SK-N-SH (cell line): ENCODE data around the gene PARD3B. TPM values are rescaled to one million over a fixed set of nuclear protein-coding genes. Genes with fewer than 3 reads are reported as not detected.

ENCODE experiments used
- CTCF ChIA-PET: fragments of 300-600, 350-600 bp; formaldehyde crosslinking; extraction: SDS; loops from one replicate; lab custom pipeline; 2021; lab: Yijun Ruan, JAX
- POLR2A ChIA-PET: fragments of 350-600 bp; sonication (Branson Sonifier 250); formaldehyde crosslinking; extraction: SDS; loops from one replicate; lab custom pipeline; 2020; ENCODE audit warnings: antibody characterized with exemption, inconsistent platforms; lab: Yijun Ruan, JAX
- DNase-seq: peaks from one replicate; pipeline ENCODE4 v3.0.0; 2012
- H2AFZ ChIP-seq: fragments of 200-600 bp; sonication (generic); 2 replicates; pipeline ENCODE4 v1.8.1; 2016; ENCODE audit warnings: antibody characterized with exemption, mild to moderate bottlenecking, low read depth
- H3F3A ChIP-seq: fragments of 200-600 bp; sonication (generic); replicated peaks from 2 replicates; pipeline ENCODE3; 2016; ENCODE audit warnings: antibody characterized with exemption, mild to moderate bottlenecking; ENCODE audit not compliant: insufficient read depth
- H3K27ac ChIP-seq, 2 experiments: fragments of 200-500 bp in 1 of 2; fragments of 200-600 bp in 1 of 2; sonication (Bioruptor generic) in 1 of 2; sonication (generic), shearing (Covaris generic) in 1 of 2; 2 replicates each; pipeline versions ENCODE4 v1.5.1 to v1.6.1; 2014 to 2016; ENCODE audit warnings: low read depth in 2 of 2, inconsistent platforms in 1 of 2, low read length in 1 of 2, mild to moderate bottlenecking in 1 of 2, mixed read lengths in 1 of 2
- H3K27me3 ChIP-seq: fragments of 200-600 bp; sonication (generic), shearing (Covaris generic); 2 replicates; pipeline ENCODE4 v1.6.1; 2016; ENCODE audit warnings: mixed run types; ENCODE audit not compliant: insufficient read depth
- H3K36me3 ChIP-seq, 2 experiments: fragments of 200-500 bp in 1 of 2; fragments of 200-600 bp in 1 of 2; sonication (Bioruptor generic) in 1 of 2; sonication (generic) in 1 of 2; replicated peaks in 1 of 2; 2 replicates each; pipeline versions ENCODE3 to v1.5.1; 2014 to 2016; ENCODE audit warnings: low read length in 1 of 2, mild to moderate bottlenecking in 1 of 2; ENCODE audit not compliant: insufficient read depth in 2 of 2, control insufficient read depth in 1 of 2
- H3K4me1 ChIP-seq, 2 experiments: fragments of 200-500 bp in 1 of 2; fragments of 200-600 bp in 1 of 2; sonication (Bioruptor generic) in 1 of 2; sonication (generic), shearing (Covaris generic) in 1 of 2; 2 replicates each; pipeline versions ENCODE4 v1.5.1 to v1.6.1; 2014 to 2016; ENCODE audit warnings: low read depth in 1 of 2, low read length in 1 of 2, mixed run types in 1 of 2; ENCODE audit not compliant: insufficient read depth in 2 of 2, control insufficient read depth in 1 of 2
- H3K4me2 ChIP-seq: fragments of 200-600 bp; sonication (generic), shearing (Covaris generic); 2 replicates; pipeline ENCODE4 v1.6.1; 2017; ENCODE audit warnings: mixed run types
- H3K4me3 ChIP-seq, 2 experiments: fragments of 200-500 bp in 1 of 2; fragments of 200-600 bp in 1 of 2; sonication (Bioruptor generic) in 1 of 2; sonication (generic), shearing (Covaris generic) in 1 of 2; 2 replicates each; pipeline versions ENCODE4 v1.5.1 to v1.8.1; 2014 to 2016; ENCODE audit warnings: low read depth in 2 of 2, inconsistent platforms in 1 of 2, low read length in 1 of 2, mild to moderate bottlenecking in 1 of 2, mixed read lengths in 1 of 2, moderate library complexity in 1 of 2
- H3K79me2 ChIP-seq: fragments of 200-600 bp; sonication (generic); 2 replicates; pipeline ENCODE4 v1.8.1; 2017; ENCODE audit warnings: mild to moderate bottlenecking; ENCODE audit not compliant: insufficient read depth
- H3K9ac ChIP-seq: fragments of 200-600 bp; sonication (generic); 2 replicates; pipeline ENCODE4 v1.6.1; 2017; ENCODE audit warnings: mixed run types
- H3K9me2 ChIP-seq: fragments of 200-600 bp; sonication (generic); 2 replicates; pipeline ENCODE4 v1.6.1; 2017; ENCODE audit warnings: mixed run types
- H3K9me3 ChIP-seq: fragments of 200-600 bp; sonication (generic); 2 replicates; pipeline ENCODE4 v1.6.1; 2017; ENCODE audit warnings: mixed run types, mild to moderate bottlenecking, moderate library complexity
- H4K20me1 ChIP-seq: fragments of 200-600 bp; sonication (generic); 2 replicates; pipeline ENCODE4 v1.6.1; 2017; ENCODE audit warnings: mild to moderate bottlenecking, mixed run types; ENCODE audit not compliant: insufficient read depth
- CHD2 ChIP-seq: fragments of 150-350 bp; IDR thresholded peaks from 2 replicates; pipeline ENCODE4 v1.6.1; 2018; ENCODE audit warnings: low read length; ENCODE audit not compliant: partially characterized antibody
- EP300 ChIP-seq, 2 experiments: IDR thresholded peaks; 2 replicates each; pipeline versions ENCODE4 v1.4.0 to v1.6.1; 2012; ENCODE audit warnings: borderline replicate concordance in 1 of 2, low read depth in 1 of 2, low read length in 1 of 2
- EZH2phosphoT487 ChIP-seq: fragments of 200-600 bp; sonication (generic); IDR thresholded peaks from 2 replicates; pipeline ENCODE4 v1.6.1; 2017; ENCODE audit warnings: low read depth, mixed run types, mild to moderate bottlenecking, antibody characterized with exemption, moderate library complexity, borderline replicate concordance
- FOSL2 ChIP-seq: IDR thresholded peaks from 2 replicates; pipeline ENCODE4 v1.4.0; 2012; ENCODE audit warnings: low read depth, mild to moderate bottlenecking, moderate library complexity, borderline replicate concordance
- FOXJ3 ChIP-seq: sonication (generic); formaldehyde crosslinking; IDR thresholded peaks from 2 replicates; pipeline ENCODE4 v1.5.1; 2020; ENCODE audit warnings: mild to moderate bottlenecking, missing genetic modification reagents
- GATA2 ChIP-seq: sonication (generic); formaldehyde crosslinking; IDR thresholded peaks from 2 replicates; pipeline ENCODE4 v1.5.0; 2020; ENCODE audit warnings: mild to moderate bottlenecking, missing genetic modification reagents
- MEF2A ChIP-seq: IDR thresholded peaks from 2 replicates; pipeline ENCODE4 v1.4.0; 2012; ENCODE audit warnings: low read depth, borderline replicate concordance
- MXI1 ChIP-seq: IDR thresholded peaks from 2 replicates; pipeline ENCODE4 v1.6.1; 2012; ENCODE audit warnings: mild to moderate bottlenecking, low read depth, low read length, improper control_type of control experiment
- NFIC ChIP-seq: IDR thresholded peaks from 2 replicates; pipeline ENCODE4 v1.4.0; 2012; ENCODE audit warnings: borderline replicate concordance
- NRF1 ChIP-seq: IDR thresholded peaks from 2 replicates; pipeline ENCODE4 v1.6.1; 2012; ENCODE audit warnings: low read depth, mild to moderate bottlenecking, low read length
- RFX5 ChIP-seq: IDR thresholded peaks from 2 replicates; pipeline ENCODE4 v1.6.1; 2012; ENCODE audit warnings: mild to moderate bottlenecking, improper control_type of control experiment, low read length
- SMC3 ChIP-seq: IDR thresholded peaks from 2 replicates; pipeline ENCODE4 v1.6.1; 2012; ENCODE audit warnings: low read depth, low read length, improper control_type of control experiment
- TAF1 ChIP-seq: IDR thresholded peaks from 2 replicates; pipeline ENCODE4 v1.6.1; 2012; ENCODE audit warnings: low read depth, mild to moderate bottlenecking, low read length, moderate library complexity, borderline replicate concordance
- WGBS: methylation state at CpG from one replicate; pipeline ENCODE4 v1.1.6; 2017; ENCODE audit warnings: low lambda C conversion rate; 5-methylcytosine and 5-hydroxymethylcytosine counted together
- polyA plus RNA-seq, 3 experiments: library from polyadenylated mRNA; depleted of rRNA; stranded (reverse); fragments of >200 nt; gene quantifications; 2 replicates each; pipeline ENCODE4 v1.2.3, GENCODE V29; 2012
- TF ChIP-seq, protein P1 (sequence below): IDR thresholded peaks from 2 replicates; pipeline ENCODE4 v1.6.1; 2012; ENCODE audit warnings: mild to moderate bottlenecking, low read depth, low read length, moderate library complexity
- TF ChIP-seq, protein P2 (sequence below): IDR thresholded peaks from 2 replicates; pipeline ENCODE4 v1.4.0; 2012; ENCODE audit warnings: low read depth
- TF ChIP-seq, protein P3 (sequence below): IDR thresholded peaks from 2 replicates; pipeline ENCODE4 v1.4.0; 2012; ENCODE audit warnings: low read depth, borderline replicate concordance
- TF ChIP-seq, protein P4 (sequence below): IDR thresholded peaks from 2 replicates; pipeline ENCODE4 v1.4.0; 2012; ENCODE audit warnings: low read depth, borderline replicate concordance

PARD3B gene
- polyA plus RNA-seq, 1 of the 3 experiments (the other 2 are of a cell fraction), result 0.87 TPM

DNA sequence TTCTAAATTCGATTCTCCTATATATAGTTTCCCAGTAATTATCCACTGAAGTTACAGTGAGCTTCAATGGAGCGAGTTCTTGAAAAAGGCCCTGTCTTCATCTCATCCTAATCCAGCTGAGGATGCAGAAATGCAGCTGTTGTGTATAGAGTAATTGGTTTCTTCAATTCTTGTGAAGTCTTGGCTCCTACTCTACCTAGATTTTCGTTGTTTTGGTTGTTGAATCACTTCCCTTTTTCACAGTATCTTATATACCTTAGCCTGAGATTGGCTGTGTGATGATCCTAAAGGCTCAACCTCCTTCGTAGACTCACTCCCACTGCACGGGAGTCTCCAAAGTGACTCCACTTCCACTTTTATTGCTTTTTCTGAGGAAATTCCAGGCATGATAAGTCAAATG lies 280.4 kb downstream of the PARD3B start:
- CTCF ChIA-PET, result no interaction called here

DNA sequence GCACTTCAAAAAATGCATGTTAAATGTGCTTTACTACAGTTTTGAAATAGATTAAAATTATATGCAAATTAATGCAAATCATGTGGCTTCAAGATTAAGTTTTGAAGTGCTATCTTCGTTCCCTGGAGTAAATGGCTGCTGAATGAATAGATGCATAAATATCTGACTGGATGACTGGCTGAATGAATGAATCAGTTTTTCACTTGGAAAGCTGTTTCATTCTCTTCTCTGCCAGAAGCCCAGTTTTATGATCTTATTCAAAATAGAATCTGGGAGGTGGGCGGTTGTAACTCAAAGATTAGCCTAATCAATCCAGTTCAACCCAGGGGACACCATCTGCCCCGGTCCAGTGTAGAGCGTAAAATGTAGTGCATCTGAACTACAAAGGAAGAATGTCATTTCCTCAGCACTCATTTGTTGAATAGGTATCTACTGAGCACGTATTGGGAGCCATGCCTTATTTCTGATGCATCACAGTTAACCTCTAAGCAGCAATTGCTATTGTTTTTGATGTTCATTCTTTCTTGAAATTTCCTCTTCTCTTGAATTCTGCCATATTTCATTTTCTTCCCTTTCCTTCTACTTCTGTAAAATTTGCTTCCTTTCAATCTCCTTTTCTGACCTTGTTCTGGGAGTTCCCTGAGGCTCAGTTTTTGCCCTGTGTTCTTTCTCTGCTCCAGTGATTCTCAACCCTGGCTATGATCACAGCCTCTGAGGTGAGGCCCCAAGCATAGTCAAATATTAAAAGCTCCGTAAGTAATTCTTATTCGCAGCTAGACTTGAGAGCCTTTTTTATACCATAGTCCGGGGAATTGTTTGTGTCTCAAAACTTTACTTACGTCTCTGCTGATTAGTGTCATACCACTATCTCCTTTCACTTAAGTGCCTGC lies 282.7 kb downstream of the PARD3B start:
- Histone ChIP-seq H3F3A (no peaks in the 10 kb centered on the region), H3K9me2 (no peaks in the 10 kb centered on the region), H2AFZ (no peak overlapping the region), H3K4me1 (no peaks in the 10 kb centered on the region), H3K9ac (no peak overlapping the region), H4K20me1 (no peaks in the 10 kb centered on the region), H3K36me3 (no peaks in the 10 kb centered on the region), H3K4me2 (no peak overlapping the region), H3K27me3 (no peaks in the 10 kb centered on the region), H3K9me3 (no peaks in the 10 kb centered on the region), H3K27ac (no peak overlapping the region), H3K4me3 (no peak overlapping the region), H3K79me2 (no peaks in the 10 kb centered on the region)
- POLR2A ChIA-PET, result no interaction called here
- CTCF ChIA-PET, result no interaction called here
- no peak for DNase-seq
- 84% methylated on average over 9 of the region's 9 CpGs for WGBS
- TF ChIP-seq EP300 (IDR thresholded peaks at IDR 0.05; ENCODE audit: borderline replicate concordance in 1 of 2, low read depth in 1 of 2, low read length in 1 of 2) (no peak), CHD2 (no peak), SMC3 (no peak), FOXJ3 (CRISPR knock-in tag) (no peak), TAF1 (no peak), MEF2A (no peak), GATA2 (CRISPR knock-in tag) (no peak), FOSL2 (no peak), EZH2phosphoT487 (no peak), NRF1 (no peak), NFIC (no peak), RFX5 (no peak)
- TF ChIP-seq, protein P1, sequence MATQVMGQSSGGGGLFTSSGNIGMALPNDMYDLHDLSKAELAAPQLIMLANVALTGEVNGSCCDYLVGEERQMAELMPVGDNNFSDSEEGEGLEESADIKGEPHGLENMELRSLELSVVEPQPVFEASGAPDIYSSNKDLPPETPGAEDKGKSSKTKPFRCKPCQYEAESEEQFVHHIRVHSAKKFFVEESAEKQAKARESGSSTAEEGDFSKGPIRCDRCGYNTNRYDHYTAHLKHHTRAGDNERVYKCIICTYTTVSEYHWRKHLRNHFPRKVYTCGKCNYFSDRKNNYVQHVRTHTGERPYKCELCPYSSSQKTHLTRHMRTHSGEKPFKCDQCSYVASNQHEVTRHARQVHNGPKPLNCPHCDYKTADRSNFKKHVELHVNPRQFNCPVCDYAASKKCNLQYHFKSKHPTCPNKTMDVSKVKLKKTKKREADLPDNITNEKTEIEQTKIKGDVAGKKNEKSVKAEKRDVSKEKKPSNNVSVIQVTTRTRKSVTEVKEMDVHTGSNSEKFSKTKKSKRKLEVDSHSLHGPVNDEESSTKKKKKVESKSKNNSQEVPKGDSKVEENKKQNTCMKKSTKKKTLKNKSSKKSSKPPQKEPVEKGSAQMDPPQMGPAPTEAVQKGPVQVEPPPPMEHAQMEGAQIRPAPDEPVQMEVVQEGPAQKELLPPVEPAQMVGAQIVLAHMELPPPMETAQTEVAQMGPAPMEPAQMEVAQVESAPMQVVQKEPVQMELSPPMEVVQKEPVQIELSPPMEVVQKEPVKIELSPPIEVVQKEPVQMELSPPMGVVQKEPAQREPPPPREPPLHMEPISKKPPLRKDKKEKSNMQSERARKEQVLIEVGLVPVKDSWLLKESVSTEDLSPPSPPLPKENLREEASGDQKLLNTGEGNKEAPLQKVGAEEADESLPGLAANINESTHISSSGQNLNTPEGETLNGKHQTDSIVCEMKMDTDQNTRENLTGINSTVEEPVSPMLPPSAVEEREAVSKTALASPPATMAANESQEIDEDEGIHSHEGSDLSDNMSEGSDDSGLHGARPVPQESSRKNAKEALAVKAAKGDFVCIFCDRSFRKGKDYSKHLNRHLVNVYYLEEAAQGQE, result no peak
- TF ChIP-seq, protein P2, sequence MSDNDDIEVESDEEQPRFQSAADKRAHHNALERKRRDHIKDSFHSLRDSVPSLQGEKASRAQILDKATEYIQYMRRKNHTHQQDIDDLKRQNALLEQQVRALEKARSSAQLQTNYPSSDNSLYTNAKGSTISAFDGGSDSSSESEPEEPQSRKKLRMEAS, result no peak
- TF ChIP-seq, protein P3, sequence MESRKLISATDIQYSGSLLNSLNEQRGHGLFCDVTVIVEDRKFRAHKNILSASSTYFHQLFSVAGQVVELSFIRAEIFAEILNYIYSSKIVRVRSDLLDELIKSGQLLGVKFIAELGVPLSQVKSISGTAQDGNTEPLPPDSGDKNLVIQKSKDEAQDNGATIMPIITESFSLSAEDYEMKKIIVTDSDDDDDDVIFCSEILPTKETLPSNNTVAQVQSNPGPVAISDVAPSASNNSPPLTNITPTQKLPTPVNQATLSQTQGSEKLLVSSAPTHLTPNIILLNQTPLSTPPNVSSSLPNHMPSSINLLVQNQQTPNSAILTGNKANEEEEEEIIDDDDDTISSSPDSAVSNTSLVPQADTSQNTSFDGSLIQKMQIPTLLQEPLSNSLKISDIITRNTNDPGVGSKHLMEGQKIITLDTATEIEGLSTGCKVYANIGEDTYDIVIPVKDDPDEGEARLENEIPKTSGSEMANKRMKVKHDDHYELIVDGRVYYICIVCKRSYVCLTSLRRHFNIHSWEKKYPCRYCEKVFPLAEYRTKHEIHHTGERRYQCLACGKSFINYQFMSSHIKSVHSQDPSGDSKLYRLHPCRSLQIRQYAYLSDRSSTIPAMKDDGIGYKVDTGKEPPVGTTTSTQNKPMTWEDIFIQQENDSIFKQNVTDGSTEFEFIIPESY, result no peak
- TF ChIP-seq, protein P4, sequence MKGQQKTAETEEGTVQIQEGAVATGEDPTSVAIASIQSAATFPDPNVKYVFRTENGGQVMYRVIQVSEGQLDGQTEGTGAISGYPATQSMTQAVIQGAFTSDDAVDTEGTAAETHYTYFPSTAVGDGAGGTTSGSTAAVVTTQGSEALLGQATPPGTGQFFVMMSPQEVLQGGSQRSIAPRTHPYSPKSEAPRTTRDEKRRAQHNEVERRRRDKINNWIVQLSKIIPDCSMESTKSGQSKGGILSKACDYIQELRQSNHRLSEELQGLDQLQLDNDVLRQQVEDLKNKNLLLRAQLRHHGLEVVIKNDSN, result no peak

More for the DNA sequence above, 280.4 kb downstream of the PARD3B start:
- Histone ChIP-seq H3K27me3 (no peaks in the 10 kb centered on the region), H3K79me2 (no peaks in the 10 kb centered on the region), H3K4me1 (no peaks in the 10 kb centered on the region), H3K4me2 (no peak overlapping the region), H3K9me2 (no peaks in the 10 kb centered on the region), H3F3A (no peaks in the 10 kb centered on the region), H3K4me3 (no peak overlapping the region), H3K9ac (no peak overlapping the region), H4K20me1 (no peaks in the 10 kb centered on the region), H3K27ac (no peak overlapping the region), H3K9me3 (no peaks in the 10 kb centered on the region), H3K36me3 (no peaks in the 10 kb centered on the region), H2AFZ (no peak overlapping the region)
- 78% methylated on average over 5 of the region's 5 CpGs for WGBS
- POLR2A ChIA-PET, result no interaction called here
- DNase-seq, result no peak
- no peak for TF ChIP-seq MEF2A
- TF ChIP-seq, protein P4, result no peak
- TF ChIP-seq SMC3, result no peak
- no peak for TF ChIP-seq MXI1
- TF ChIP-seq TAF1, result no peak
